GDM1 (cell line): ENCODE measurements around the gene DDX24.

Experiments
- DNase-seq: peaks from one replicate; lab custom pipeline; 2025; lab: John Stamatoyannopoulos, UW

The DDX24 gene

GRCh38 chr14:94031161-94031882 lies 49.7 kb downstream of the DDX24 start:
- DNase-seq = no peak

GRCh38 chr14:94030571-94030970 lies 50.4 kb downstream of the DDX24 start:
- no peak for DNase-seq

- DNase-seq = no peak
These were observed 51.3 kb downstream of the DDX24 start for GRCh38 chr14:94029671-94030203.

DNA sequence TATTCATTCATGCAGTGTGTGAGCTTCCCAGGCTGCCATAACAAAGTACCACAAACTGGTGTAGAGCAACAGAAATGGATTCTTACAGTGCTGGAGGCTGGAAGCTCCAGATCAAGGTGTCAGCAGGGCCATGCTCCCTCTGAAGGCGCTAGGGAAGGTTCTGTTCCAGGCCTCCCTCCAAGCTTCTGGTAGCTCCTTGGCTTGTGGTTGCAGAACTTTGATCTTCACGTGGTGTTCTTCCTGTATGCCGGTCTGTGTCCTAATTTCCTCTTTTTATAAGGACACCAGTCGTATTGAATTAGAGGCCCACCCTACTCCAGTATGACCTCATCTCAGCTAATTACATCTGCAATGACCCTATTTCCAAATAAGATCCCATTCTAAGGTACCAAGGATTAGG lies 51.7 kb downstream of the DDX24 start:
- DNase-seq = peak; percentile 38

GRCh38 chr14:94028450-94028826 lies 52.6 kb downstream of the DDX24 start:
- DNase-seq = peak; percentile 50

GRCh38 chr14:94027566-94028449 lies 53.2 kb downstream of the DDX24 start:
- no peak for DNase-seq

GRCh38 chr14:94026889-94027469 lies 54.0 kb downstream of the DDX24 start:
- no peak for DNase-seq

DNA sequence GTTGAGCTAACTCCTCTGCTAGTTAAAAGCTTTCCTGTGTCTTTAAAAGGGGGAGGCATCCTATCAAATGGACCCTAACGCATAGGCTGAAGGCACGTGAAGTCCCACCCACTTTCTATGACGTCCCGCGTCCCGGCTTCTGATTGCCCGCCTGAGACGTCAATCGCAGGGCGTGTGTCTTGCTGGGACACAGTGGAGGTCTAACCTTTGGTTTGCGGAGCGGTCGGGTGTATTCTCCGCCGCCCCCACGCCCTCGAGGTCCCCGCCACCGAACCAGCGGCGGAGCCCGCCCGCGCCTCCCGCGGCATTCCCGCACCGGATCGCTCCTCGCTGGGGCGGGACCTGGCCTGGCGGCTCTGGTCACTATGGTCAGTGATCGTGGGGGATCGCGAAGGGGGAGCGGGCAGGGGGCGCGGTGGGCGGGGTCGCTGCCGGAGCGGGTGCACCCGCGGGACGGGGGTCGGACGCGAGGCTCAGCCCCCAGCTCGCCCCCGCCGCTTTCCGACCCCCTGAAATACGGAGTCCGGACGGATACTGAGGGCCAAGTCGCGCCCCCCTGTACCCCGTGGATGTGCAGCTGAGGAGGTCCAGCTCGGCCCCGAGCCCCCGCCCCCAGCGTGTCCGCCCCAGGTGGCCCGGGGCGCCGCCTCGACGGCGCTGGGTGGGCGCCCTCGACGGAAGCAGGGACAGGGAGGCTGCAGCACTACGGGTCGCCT lies 54.7 kb downstream of the DDX24 start, which contains the start of gene OTUB2:
Gene OTUB2 (plus strand): TSS at position 168 of the 716 bp plus-strand sequence. CDS start 198 bp downstream, at position 366.
- DNase-seq = peak; percentile 96

DNA sequence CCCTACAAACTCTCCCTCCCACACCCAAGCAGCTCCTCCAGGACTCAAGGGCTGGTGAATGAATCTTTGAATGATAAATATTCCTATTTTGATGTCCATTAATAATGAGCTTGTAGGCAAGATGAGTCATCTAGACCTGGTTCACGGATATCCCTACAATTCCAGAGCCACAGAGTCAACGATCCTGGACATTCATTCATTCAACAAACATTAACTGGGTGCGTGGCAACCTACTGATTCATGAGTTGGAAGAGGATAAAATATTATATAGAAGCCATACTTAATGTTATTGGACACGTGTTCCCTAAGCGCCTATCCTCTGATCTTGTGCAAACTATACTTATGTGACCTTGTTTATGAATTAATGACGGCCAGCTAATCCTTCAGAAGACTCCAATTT lies 55.3 kb downstream of the DDX24 start:
- no peak for DNase-seq

GRCh38 chr14:94024549-94024948 lies 56.5 kb downstream of the DDX24 start:
- DNase-seq = no peak

GRCh38 chr14:94022532-94023411 lies 58.2 kb downstream of the DDX24 start:
- no peak for DNase-seq

DNA sequence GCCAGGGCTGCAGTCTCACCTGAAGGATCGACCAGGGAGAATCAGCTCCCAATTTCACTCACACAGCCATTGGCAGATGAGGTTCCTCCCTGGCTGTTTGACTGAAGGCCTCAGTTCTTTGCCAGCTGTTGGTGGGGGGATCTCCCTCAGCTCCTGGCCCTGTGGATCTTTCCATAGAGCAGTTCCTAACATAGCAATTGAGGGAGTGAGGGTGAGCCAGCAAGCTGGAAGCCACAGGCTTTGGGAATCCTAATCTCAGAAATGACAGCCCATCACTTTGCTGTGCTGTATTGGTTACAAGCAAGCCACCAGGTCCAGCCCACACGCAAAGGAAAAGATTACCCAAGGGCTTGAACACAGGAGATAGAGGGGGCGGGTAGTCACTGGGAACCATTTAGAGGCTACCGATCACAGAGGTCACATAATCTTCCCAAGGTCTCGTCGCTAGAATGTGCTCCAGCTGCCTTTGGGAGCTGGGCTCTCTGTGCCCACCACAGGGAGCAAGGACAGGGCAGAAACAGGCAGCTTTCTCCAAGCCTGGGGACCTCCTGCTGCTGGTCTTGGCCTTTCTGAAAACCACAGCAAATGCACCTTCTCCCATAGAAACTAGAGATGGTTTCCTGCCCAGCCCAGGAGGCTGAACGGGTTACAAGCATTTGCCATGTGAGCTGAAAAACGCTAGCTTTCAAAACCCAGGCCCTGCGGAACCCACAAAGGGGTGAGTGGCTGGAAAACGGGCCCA lies 59.4 kb downstream of the DDX24 start:
- no peak for DNase-seq

DNA sequence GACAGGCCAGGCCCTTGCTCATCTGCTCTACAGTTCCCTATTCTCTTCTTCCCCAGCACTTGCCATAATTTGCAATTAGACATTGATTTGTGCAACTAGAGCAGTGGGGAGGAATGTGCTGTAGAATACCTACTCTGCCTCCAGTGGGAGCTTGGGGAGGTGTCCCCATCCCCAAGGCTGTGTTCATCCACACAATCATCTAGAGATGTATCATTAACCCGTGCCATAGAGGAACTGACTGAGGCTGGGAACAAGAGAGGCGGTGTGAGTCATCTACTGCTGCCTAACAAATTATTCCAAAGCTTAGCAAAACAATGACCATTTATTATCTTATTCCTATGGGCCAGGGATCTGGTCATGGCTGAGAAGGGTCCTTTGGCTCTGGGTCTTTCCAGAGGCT lies 60.0 kb downstream of the DDX24 start:
- no peak for DNase-seq

DNA sequence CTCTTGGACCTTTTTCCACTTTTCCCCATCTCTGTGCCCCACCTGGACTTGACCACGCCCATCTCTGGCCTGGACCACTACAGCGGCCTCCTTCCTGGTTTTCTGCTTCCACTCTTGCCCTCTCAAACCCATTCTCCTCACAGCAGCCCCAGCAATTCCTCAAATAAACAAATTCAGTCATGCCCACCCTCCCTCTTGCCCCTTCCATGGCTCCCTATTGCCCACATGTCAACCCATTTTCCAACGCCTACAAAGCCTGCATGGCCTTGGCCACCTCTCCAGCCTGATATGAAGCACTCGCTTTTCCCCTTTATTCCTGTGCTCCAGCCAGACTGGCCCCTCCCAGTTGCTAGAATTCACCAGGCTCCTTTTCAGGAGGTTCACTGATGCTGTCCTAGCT lies 60.7 kb downstream of the DDX24 start:
- no peak for DNase-seq

- no peak for DNase-seq
These were observed 61.7 kb downstream of the DDX24 start for GRCh38 chr14:94019329-94019728.

DNA sequence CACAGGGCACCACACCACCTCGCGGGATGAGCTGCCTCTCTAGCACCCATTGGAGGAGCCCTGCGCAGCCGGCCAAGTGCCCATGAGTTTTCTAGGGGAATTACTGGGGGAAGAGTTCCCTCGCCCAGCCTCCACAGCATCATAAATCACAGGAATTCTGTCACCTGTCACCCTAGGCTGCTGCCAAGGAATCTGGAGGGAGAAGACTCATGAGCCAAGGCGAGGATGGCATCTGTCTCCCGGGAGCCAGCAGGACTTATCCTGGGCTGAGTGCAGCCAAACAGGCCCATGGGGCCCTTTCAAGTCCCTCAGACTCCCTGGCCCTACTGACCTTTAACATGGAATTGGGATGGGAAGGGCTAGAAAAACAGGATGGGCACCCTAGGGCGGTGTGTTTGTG lies 62.7 kb downstream of the DDX24 start:
- no peak for DNase-seq

- no peak for DNase-seq
These were observed 64.5 kb downstream of the DDX24 start for GRCh38 chr14:94016446-94016976.

DNA sequence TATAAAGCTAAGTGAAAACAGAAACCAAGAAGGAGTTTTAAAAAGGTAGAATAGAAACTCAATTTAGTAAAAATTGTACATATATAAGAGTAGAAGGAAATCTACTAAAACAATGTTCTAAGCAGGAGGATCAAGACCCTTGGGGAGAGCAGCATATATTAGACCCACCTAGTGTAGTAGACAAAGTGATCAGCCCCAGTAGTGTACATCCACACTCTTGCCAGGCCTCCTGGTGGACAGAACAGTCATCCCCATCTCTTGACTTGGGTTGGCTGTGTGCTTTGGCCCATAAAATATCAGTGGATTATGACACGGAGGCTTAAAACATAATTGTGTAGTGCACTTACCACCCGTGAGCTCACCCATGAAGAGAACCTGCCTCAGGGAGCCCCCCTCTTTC lies 65.8 kb downstream of the DDX24 start:
- no peak for DNase-seq

GRCh38 chr14:94014382-94014781 lies 66.6 kb downstream of the DDX24 start:
- no peak for DNase-seq

DNA sequence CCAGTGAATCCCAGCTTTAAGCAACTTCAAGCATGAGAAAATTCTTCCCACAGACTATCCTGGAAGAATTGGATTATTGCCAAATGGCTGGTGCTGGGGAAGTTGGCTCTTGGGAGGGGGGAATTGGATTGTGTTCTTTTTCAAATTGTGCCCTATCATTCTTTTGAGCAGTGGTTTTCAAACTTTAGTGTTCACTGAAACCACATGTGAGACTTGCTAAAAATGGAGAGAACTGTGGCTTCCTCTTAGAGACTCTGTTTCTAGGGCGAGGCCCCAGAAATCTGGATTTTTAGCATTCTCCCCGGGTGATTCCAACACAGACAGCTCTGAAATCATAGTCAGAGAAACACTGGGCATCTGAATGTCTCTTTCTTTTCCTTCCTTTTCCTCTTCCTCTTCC lies 69.2 kb downstream of the DDX24 start:
- no peak for DNase-seq
